Upper lobe of left lung (tissue), 4 donors: Measurements from ENCODE around the gene NDUFB1.

Experiments used
- POLR2AphosphoS5 ChIP-seq, 2 donors: sonication (generic); formaldehyde crosslinking; IDR thresholded peaks; one replicate each; pipeline ENCODE4 v1.5.1; 2017; ENCODE audit warnings: antibody characterized with exemption in 2 of 2
- TF ChIP-seq, protein P1 (sequence below), 6 experiments: fragments of 450-650 bp in 4 of 6; fragments of 200-600 bp in 2 of 6; sonication (generic) in 2 of 6; IDR thresholded peaks; one replicate each; pipeline ENCODE4 v1.5.1; 2016 to 2019; ENCODE audit warnings: antibody characterized with exemption in 6 of 6

DNA sequence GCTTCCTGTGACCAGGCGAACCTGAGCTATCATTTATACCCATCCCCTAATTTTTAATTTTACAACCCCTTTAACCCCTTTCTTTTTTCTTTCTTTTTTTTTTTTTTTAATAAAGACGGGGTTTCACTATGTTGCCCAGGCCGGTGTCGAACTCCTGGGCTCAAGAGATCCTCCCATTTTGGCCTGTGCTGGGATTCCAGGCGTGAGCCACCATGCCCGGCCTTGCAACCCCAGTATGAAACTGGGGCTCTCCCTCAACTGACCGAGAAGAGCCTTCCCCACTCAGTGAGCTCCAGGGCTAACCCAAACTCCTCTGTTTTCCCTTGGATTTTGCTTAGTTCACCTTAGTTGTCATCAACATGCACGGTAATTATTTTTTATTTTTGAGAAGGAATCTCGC is 1.3 kb upstream of the NDUFB1 start:
- TF ChIP-seq, protein P1, sequence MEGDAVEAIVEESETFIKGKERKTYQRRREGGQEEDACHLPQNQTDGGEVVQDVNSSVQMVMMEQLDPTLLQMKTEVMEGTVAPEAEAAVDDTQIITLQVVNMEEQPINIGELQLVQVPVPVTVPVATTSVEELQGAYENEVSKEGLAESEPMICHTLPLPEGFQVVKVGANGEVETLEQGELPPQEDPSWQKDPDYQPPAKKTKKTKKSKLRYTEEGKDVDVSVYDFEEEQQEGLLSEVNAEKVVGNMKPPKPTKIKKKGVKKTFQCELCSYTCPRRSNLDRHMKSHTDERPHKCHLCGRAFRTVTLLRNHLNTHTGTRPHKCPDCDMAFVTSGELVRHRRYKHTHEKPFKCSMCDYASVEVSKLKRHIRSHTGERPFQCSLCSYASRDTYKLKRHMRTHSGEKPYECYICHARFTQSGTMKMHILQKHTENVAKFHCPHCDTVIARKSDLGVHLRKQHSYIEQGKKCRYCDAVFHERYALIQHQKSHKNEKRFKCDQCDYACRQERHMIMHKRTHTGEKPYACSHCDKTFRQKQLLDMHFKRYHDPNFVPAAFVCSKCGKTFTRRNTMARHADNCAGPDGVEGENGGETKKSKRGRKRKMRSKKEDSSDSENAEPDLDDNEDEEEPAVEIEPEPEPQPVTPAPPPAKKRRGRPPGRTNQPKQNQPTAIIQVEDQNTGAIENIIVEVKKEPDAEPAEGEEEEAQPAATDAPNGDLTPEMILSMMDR (IDR thresholded peaks at IDR 0.05), result no peak
- no peak for TF ChIP-seq POLR2AphosphoS5 (IDR thresholded peaks at IDR 0.05)
